ENCODE data around the gene GALNTL6.

Gene GALNTL6

GRCh38 chr4:171846232-171846631 is 33.0 kb downstream of the GALNTL6 start:
- Mint-ChIP-seq H3K27ac (no peak overlapping the region), H3K36me3 (ENCODE audit: low read depth) (no peaks in the 10 kb centered on the region), H3K9me3 (no peaks in the 10 kb centered on the region), H3K4me3 (no peak overlapping the region), H3K27me3 (ENCODE audit: low read depth) (no peaks in the 10 kb centered on the region), H3K4me1 (ENCODE audit: low read depth) (no peaks in the 10 kb centered on the region)
- DNase-seq (ENCODE audit: low spot score): no peak

GRCh38 chr4:171846893-171847292 is 33.7 kb downstream of the GALNTL6 start:
- Mint-ChIP-seq H3K4me3 (no peak overlapping the region), H3K9me3 (no peaks in the 10 kb centered on the region), H3K27ac (no peak overlapping the region), H3K4me1 (ENCODE audit: low read depth) (no peaks in the 10 kb centered on the region), H3K27me3 (ENCODE audit: low read depth) (no peaks in the 10 kb centered on the region), H3K36me3 (ENCODE audit: low read depth) (no peaks in the 10 kb centered on the region)
- DNase-seq (ENCODE audit: low spot score): no peak

- H3K27me3 Mint-ChIP-seq (ENCODE audit: low read depth): no peaks in the 10 kb centered on the region
- no peak overlapping the region for H3K27ac Mint-ChIP-seq
- no peaks in the 10 kb centered on the region for H3K9me3 Mint-ChIP-seq
- no peaks in the 10 kb centered on the region for H3K36me3 Mint-ChIP-seq (ENCODE audit: low read depth)
- no peak overlapping the region for H3K4me3 Mint-ChIP-seq
- no peak for DNase-seq (ENCODE audit: low spot score)
- H3K4me1 Mint-ChIP-seq (ENCODE audit: low read depth): no peaks in the 10 kb centered on the region
Observed at GRCh38 chr4:171847751-171848150, 34.5 kb downstream of the GALNTL6 start.

- Mint-ChIP-seq H3K4me3 (no peak overlapping the region), H3K4me1 (ENCODE audit: low read depth) (no peaks in the 10 kb centered on the region), H3K36me3 (ENCODE audit: low read depth) (no peaks in the 10 kb centered on the region), H3K27me3 (ENCODE audit: low read depth) (no peaks in the 10 kb centered on the region), H3K27ac (no peak overlapping the region), H3K9me3 (no peaks in the 10 kb centered on the region)
- DNase-seq (ENCODE audit: low spot score): no peak
Observed at GRCh38 chr4:171849686-171850222, 36.5 kb downstream of the GALNTL6 start.

GRCh38 chr4:171851295-171851694 is 38.1 kb downstream of the GALNTL6 start:
- H3K27me3 Mint-ChIP-seq (ENCODE audit: low read depth): no peaks in the 10 kb centered on the region

GRCh38 chr4:171857302-171858012 is 44.3 kb downstream of the GALNTL6 start:
- DNase-seq (ENCODE audit: low spot score): no peak
- Mint-ChIP-seq H3K4me1 (ENCODE audit: low read depth) (no peaks in the 10 kb centered on the region), H3K36me3 (ENCODE audit: low read depth) (no peaks in the 10 kb centered on the region), H3K27ac (no peak overlapping the region), H3K27me3 (ENCODE audit: low read depth) (no peaks in the 10 kb centered on the region), H3K9me3 (no peaks in the 10 kb centered on the region), H3K4me3 (no peak overlapping the region)

More at GRCh38 chr4:171851295-171851694, 38.1 kb downstream of the GALNTL6 start:
- Mint-ChIP-seq H3K4me3 (no peak overlapping the region), H3K36me3 (ENCODE audit: low read depth) (no peaks in the 10 kb centered on the region), H3K4me1 (ENCODE audit: low read depth) (no peaks in the 10 kb centered on the region), H3K9me3 (no peaks in the 10 kb centered on the region), H3K27ac (no peak overlapping the region)
- no peak for DNase-seq (ENCODE audit: low spot score)

GRCh38 chr4:171875291-171875690 is 62.1 kb downstream of the GALNTL6 start:
- Mint-ChIP-seq H3K27me3 (ENCODE audit: low read depth) (no peaks in the 10 kb centered on the region), H3K9me3 (peaks cover 12% of the 10 kb centered on the region), H3K4me1 (ENCODE audit: low read depth) (no peaks in the 10 kb centered on the region), H3K36me3 (ENCODE audit: low read depth) (no peaks in the 10 kb centered on the region), H3K27ac (no peak overlapping the region), H3K4me3 (no peak overlapping the region)
- no peak for DNase-seq (ENCODE audit: low spot score)

- DNase-seq (ENCODE audit: low spot score): no peak
- H3K27me3 Mint-ChIP-seq (ENCODE audit: low read depth): no peaks in the 10 kb centered on the region
- peaks cover 12% of the 10 kb centered on the region for H3K9me3 Mint-ChIP-seq
- no peaks in the 10 kb centered on the region for H3K4me1 Mint-ChIP-seq (ENCODE audit: low read depth)
- no peak overlapping the region for H3K4me3 Mint-ChIP-seq
- no peak overlapping the region for H3K27ac Mint-ChIP-seq
- no peaks in the 10 kb centered on the region for H3K36me3 Mint-ChIP-seq (ENCODE audit: low read depth)
Observed at GRCh38 chr4:171876636-171877035, 63.4 kb downstream of the GALNTL6 start.

GRCh38 chr4:171880136-171880535 is 66.9 kb downstream of the GALNTL6 start:
- H3K36me3 Mint-ChIP-seq (ENCODE audit: low read depth): no peaks in the 10 kb centered on the region
- DNase-seq (ENCODE audit: low spot score): no peak
- H3K4me3 Mint-ChIP-seq: no peak overlapping the region
- no peaks in the 10 kb centered on the region for H3K4me1 Mint-ChIP-seq (ENCODE audit: low read depth)
- no peaks in the 10 kb centered on the region for H3K27me3 Mint-ChIP-seq (ENCODE audit: low read depth)
- H3K9me3 Mint-ChIP-seq: peaks cover 7% of the 10 kb centered on the region
- no peak overlapping the region for H3K27ac Mint-ChIP-seq

GRCh38 chr4:171889681-171890080 is 76.5 kb downstream of the GALNTL6 start:
- no peak for DNase-seq (ENCODE audit: low spot score)
- Mint-ChIP-seq H3K27me3 (ENCODE audit: low read depth) (no peaks in the 10 kb centered on the region), H3K9me3 (no peaks in the 10 kb centered on the region), H3K27ac (no peak overlapping the region), H3K4me3 (no peak overlapping the region), H3K4me1 (ENCODE audit: low read depth) (no peaks in the 10 kb centered on the region), H3K36me3 (ENCODE audit: low read depth) (no peaks in the 10 kb centered on the region)

GRCh38 chr4:171891038-171891437 is 77.8 kb downstream of the GALNTL6 start:
- Mint-ChIP-seq H3K27ac (no peak overlapping the region), H3K27me3 (ENCODE audit: low read depth) (no peaks in the 10 kb centered on the region), H3K4me1 (ENCODE audit: low read depth) (no peaks in the 10 kb centered on the region), H3K36me3 (ENCODE audit: low read depth) (no peaks in the 10 kb centered on the region), H3K9me3 (peaks cover 7% of the 10 kb centered on the region), H3K4me3 (no peak overlapping the region)
- DNase-seq (ENCODE audit: low spot score): no peak

- Mint-ChIP-seq H3K27me3 (ENCODE audit: low read depth) (no peaks in the 10 kb centered on the region), H3K9me3 (peaks cover 14% of the 10 kb centered on the region), H3K36me3 (ENCODE audit: low read depth) (no peaks in the 10 kb centered on the region), H3K4me1 (ENCODE audit: low read depth) (no peaks in the 10 kb centered on the region), H3K27ac (no peak overlapping the region), H3K4me3 (no peak overlapping the region)
- DNase-seq (ENCODE audit: low spot score): no peak
Observed at GRCh38 chr4:171896426-171896825, 83.2 kb downstream of the GALNTL6 start.

GRCh38 chr4:171919314-171919713 is 106.1 kb downstream of the GALNTL6 start:
- peaks cover 8% of the 10 kb centered on the region for H3K9me3 Mint-ChIP-seq
- no peak overlapping the region for H3K27ac Mint-ChIP-seq
- H3K4me3 Mint-ChIP-seq: no peak overlapping the region
- DNase-seq (ENCODE audit: low spot score): no peak
- H3K27me3 Mint-ChIP-seq (ENCODE audit: low read depth): no peaks in the 10 kb centered on the region
- no peaks in the 10 kb centered on the region for H3K4me1 Mint-ChIP-seq (ENCODE audit: low read depth)
- no peaks in the 10 kb centered on the region for H3K36me3 Mint-ChIP-seq (ENCODE audit: low read depth)

- Mint-ChIP-seq H3K36me3 (ENCODE audit: low read depth) (no peaks in the 10 kb centered on the region), H3K27me3 (ENCODE audit: low read depth) (no peaks in the 10 kb centered on the region), H3K4me1 (ENCODE audit: low read depth) (no peaks in the 10 kb centered on the region), H3K4me3 (no peak overlapping the region), H3K9me3 (peaks cover 8% of the 10 kb centered on the region), H3K27ac (no peak overlapping the region)
- DNase-seq (ENCODE audit: low spot score): no peak
Observed at GRCh38 chr4:171920901-171921300, 107.7 kb downstream of the GALNTL6 start.

Data from T-helper 2 cell treated with Interferon-gamma antibody and Interleukin-4, amounts not matched to agents 5 μg/mL and 100 μg/mL, for 36 hours (primary cell).